Measurements from ENCODE around the gene MDP1. TPM values are rescaled to one million over a fixed set of nuclear protein-coding genes. Genes with fewer than 3 reads are reported as not detected.

The MDP1 gene
- total RNA-seq, 1 donor from 2014 or later, result 25.5 TPM

GRCh38 chr14:24171422-24172260 lies 44.2 kb downstream of the MDP1 start, which contains the start of gene REC8:
Gene REC8 (plus strand): TSS chr14:24172080. CDS start chr14:24172553, 473 bp downstream.
- DNase-seq, result peak; percentile 97
- peak within 1 kb of the TSS; percentile 93 for H3K27ac Mint-ChIP-seq (ENCODE audit: unreplicated experiment)
- no peak for TF ChIP-seq CTCF (IDR thresholded peaks at IDR 0.05; ENCODE audit: partially characterized antibody, unreplicated experiment)
- peaks cover 4% of the 10 kb centered on the region for H3K4me1 Mint-ChIP-seq (ENCODE audit: low read depth, unreplicated experiment)
- H3K36me3 Mint-ChIP-seq (ENCODE audit: unreplicated experiment), result no peaks in the 10 kb centered on the region
- H3K9me3 Mint-ChIP-seq (ENCODE audit: unreplicated experiment), result peaks cover 5% of the 10 kb centered on the region
- peak within 1 kb of the TSS; percentile 94 for H3K4me3 Mint-ChIP-seq (ENCODE audit: unreplicated experiment)
- peaks cover 3% of the 10 kb centered on the region for H3K27me3 Mint-ChIP-seq (ENCODE audit: unreplicated experiment)

GRCh38 chr14:24167469-24168114 lies 48.3 kb downstream of the MDP1 start:
- H3K4me3 Mint-ChIP-seq (ENCODE audit: unreplicated experiment), result no peak overlapping the region
- H3K36me3 Mint-ChIP-seq (ENCODE audit: unreplicated experiment), result peaks cover 4% of the 10 kb centered on the region
- no peak overlapping the region for H3K27ac Mint-ChIP-seq (ENCODE audit: unreplicated experiment)
- H3K4me1 Mint-ChIP-seq (ENCODE audit: low read depth, unreplicated experiment), result peaks cover 2% of the 10 kb centered on the region
- H3K27me3 Mint-ChIP-seq (ENCODE audit: unreplicated experiment), result peaks cover 1% of the 10 kb centered on the region
- TF ChIP-seq CTCF (IDR thresholded peaks at IDR 0.05; ENCODE audit: partially characterized antibody, unreplicated experiment), result no peak
- no peak for DNase-seq
- peaks cover 5% of the 10 kb centered on the region for H3K9me3 Mint-ChIP-seq (ENCODE audit: unreplicated experiment)

GRCh38 chr14:24165785-24166184 lies 50.1 kb downstream of the MDP1 start:
- Mint-ChIP-seq H3K4me3 (ENCODE audit: unreplicated experiment) (no peak overlapping the region), H3K9me3 (ENCODE audit: unreplicated experiment) (peaks cover 4% of the 10 kb centered on the region), H3K4me1 (ENCODE audit: low read depth, unreplicated experiment) (peaks cover 7% of the 10 kb centered on the region), H3K27me3 (ENCODE audit: unreplicated experiment) (peaks cover 1% of the 10 kb centered on the region), H3K27ac (ENCODE audit: unreplicated experiment) (no peak overlapping the region), H3K36me3 (ENCODE audit: unreplicated experiment) (peaks cover 4% of the 10 kb centered on the region)
- no peak for TF ChIP-seq CTCF (IDR thresholded peaks at IDR 0.05; ENCODE audit: partially characterized antibody, unreplicated experiment)
- DNase-seq, result no peak

- no peak for DNase-seq
- H3K27ac Mint-ChIP-seq (ENCODE audit: unreplicated experiment), result no peak overlapping the region
- no peak for TF ChIP-seq CTCF (IDR thresholded peaks at IDR 0.05; ENCODE audit: partially characterized antibody, unreplicated experiment)
- no peak overlapping the region for H3K4me3 Mint-ChIP-seq (ENCODE audit: unreplicated experiment)
- H3K9me3 Mint-ChIP-seq (ENCODE audit: unreplicated experiment), result peaks cover 2% of the 10 kb centered on the region
- peaks cover 3% of the 10 kb centered on the region for H3K27me3 Mint-ChIP-seq (ENCODE audit: unreplicated experiment)
- H3K4me1 Mint-ChIP-seq (ENCODE audit: low read depth, unreplicated experiment), result peaks cover 7% of the 10 kb centered on the region
- H3K36me3 Mint-ChIP-seq (ENCODE audit: unreplicated experiment), result peaks cover 4% of the 10 kb centered on the region
These were observed 51.3 kb downstream of the MDP1 start for GRCh38 chr14:24164518-24164991.

Other genes with a start within 250 kb of the MDP1 start
- gene DHRS4L2, start 227.1 kb downstream of the MDP1 start, total RNA-seq (ENCODE audit: unreplicated experiment), result 10.4 TPM
- 108 TPM for gene CARMIL3, start 164.1 kb downstream of the MDP1 start, total RNA-seq (ENCODE audit: unreplicated experiment)
- 0.44 TPM for gene CPNE6, start 144.5 kb downstream of the MDP1 start, total RNA-seq (ENCODE audit: unreplicated experiment)
- gene PCK2, start 121.8 kb downstream of the MDP1 start, total RNA-seq (ENCODE audit: unreplicated experiment), result 99.9 TPM
- 54.1 TPM for gene DCAF11, start 101.3 kb downstream of the MDP1 start, total RNA-seq (ENCODE audit: unreplicated experiment)
- 3.7 TPM for gene NRL, start 101.1 kb downstream of the MDP1 start, total RNA-seq (ENCODE audit: unreplicated experiment)
- 0.66 TPM for gene FITM1, start 85.4 kb downstream of the MDP1 start, total RNA-seq (ENCODE audit: unreplicated experiment)
- gene PSME1, start 79.9 kb downstream of the MDP1 start, total RNA-seq (ENCODE audit: unreplicated experiment), result 35.7 TPM
- 18.1 TPM for gene EMC9, start 74.5 kb downstream of the MDP1 start, total RNA-seq (ENCODE audit: unreplicated experiment)
- 58.9 TPM for gene PSME2, start 69.5 kb downstream of the MDP1 start, total RNA-seq (ENCODE audit: unreplicated experiment)
- gene RNF31, start 68.6 kb downstream of the MDP1 start, total RNA-seq (ENCODE audit: unreplicated experiment), result 88.2 TPM
- gene IRF9, start 54.8 kb downstream of the MDP1 start, total RNA-seq (ENCODE audit: unreplicated experiment), result 31.0 TPM
- gene REC8, start 44.0 kb downstream of the MDP1 start, total RNA-seq (ENCODE audit: unreplicated experiment), result 136 TPM
- 25.5 TPM for gene IPO4, start 27.2 kb downstream of the MDP1 start, total RNA-seq (ENCODE audit: unreplicated experiment)
- gene TM9SF1, start 20.6 kb downstream of the MDP1 start, total RNA-seq (ENCODE audit: unreplicated experiment), result 35.0 TPM
- not detected for gene TSSK4, start 10.4 kb downstream of the MDP1 start, total RNA-seq (ENCODE audit: unreplicated experiment)
- 32.4 TPM for gene CHMP4A, start 2.6 kb downstream of the MDP1 start, total RNA-seq (ENCODE audit: unreplicated experiment)
- 169 TPM for gene NEDD8, start 16.3 kb upstream of the MDP1 start, total RNA-seq (ENCODE audit: unreplicated experiment)
- 55.8 TPM for gene GMPR2, start 16.9 kb upstream of the MDP1 start, total RNA-seq (ENCODE audit: unreplicated experiment)
- gene TINF2, start 26.6 kb upstream of the MDP1 start, total RNA-seq (ENCODE audit: unreplicated experiment), result 67.0 TPM
- gene TGM1, start 47.1 kb upstream of the MDP1 start, total RNA-seq (ENCODE audit: unreplicated experiment), result 4.2 TPM
- 30.3 TPM for gene RABGGTA, start 55.5 kb upstream of the MDP1 start, total RNA-seq (ENCODE audit: unreplicated experiment)
- gene DHRS1, start 83.7 kb upstream of the MDP1 start, total RNA-seq (ENCODE audit: unreplicated experiment), result 25.1 TPM
- gene NOP9, start 83.8 kb upstream of the MDP1 start, total RNA-seq (ENCODE audit: unreplicated experiment), result 29.2 TPM
- gene CIDEB, start 91.9 kb upstream of the MDP1 start, total RNA-seq (ENCODE audit: unreplicated experiment), result 1.8 TPM
- 8.9 TPM for gene LTB4R2, start 94.1 kb upstream of the MDP1 start, total RNA-seq (ENCODE audit: unreplicated experiment)
- gene LTB4R, start 95.4 kb upstream of the MDP1 start, total RNA-seq (ENCODE audit: unreplicated experiment), result 7.1 TPM
- gene ADCY4, start 119.0 kb upstream of the MDP1 start, total RNA-seq (ENCODE audit: unreplicated experiment), result not detected
- not detected for gene RIPK3, start 123.9 kb upstream of the MDP1 start, total RNA-seq (ENCODE audit: unreplicated experiment)
- 11.4 TPM for gene NFATC4, start 152.1 kb upstream of the MDP1 start, total RNA-seq (ENCODE audit: unreplicated experiment)
- 33.5 TPM for gene NYNRIN, start 182.9 kb upstream of the MDP1 start, total RNA-seq (ENCODE audit: unreplicated experiment)
- gene CBLN3, start 213.6 kb upstream of the MDP1 start, total RNA-seq (ENCODE audit: unreplicated experiment), result 0.51 TPM
- gene KHNYN, start 213.9 kb upstream of the MDP1 start, total RNA-seq (ENCODE audit: unreplicated experiment), result 28.9 TPM
- 70.4 TPM for gene SDR39U1, start 226.7 kb upstream of the MDP1 start, total RNA-seq (ENCODE audit: unreplicated experiment)